BE2C (cell line): Measurements from ENCODE around the gene KCNG3. TPM values are rescaled to one million over a fixed set of nuclear protein-coding genes. Genes with fewer than 3 reads are reported as not detected.

Experiments
- DNase-seq: peaks from one replicate; pipeline ENCODE4 v3.0.0-alpha.2; 2020
- H3K27me3 ChIP-seq: fragments of 250-450 bp; sonication (Bioruptor Pico); 2 replicates; pipeline ENCODE4 v1.5.1; 2020; ENCODE audit warnings: mild to moderate bottlenecking
- H3K36me3 ChIP-seq: fragments of 250-450 bp; sonication (Bioruptor Pico); 2 replicates; pipeline ENCODE4 v1.5.1; 2020; ENCODE audit warnings: mild to moderate bottlenecking
- H3K4me1 ChIP-seq: fragments of 250-450 bp; sonication (Bioruptor Pico); 2 replicates; pipeline ENCODE4 v1.5.1; 2020
- H3K4me3 ChIP-seq: 2 replicates; pipeline ENCODE4 v1.5.1; 2011; ENCODE audit warnings: low read depth, low read length
- H3K9me3 ChIP-seq: fragments of 250-450 bp; sonication (Bioruptor Pico); 2 replicates; pipeline ENCODE4 v1.5.1; 2020
- polyA plus RNA-seq: library from polyadenylated mRNA; unstranded; fragments of >200 nt; gene quantifications from one replicate; pipeline ENCODE4 v1.2.1, GENCODE V29; 2012; ENCODE audit warnings: low read depth, missing spikeins; ENCODE audit not compliant: insufficient read length, insufficient read depth
- TF ChIP-seq, protein P1 (sequence below): IDR thresholded peaks from 2 replicates; pipeline ENCODE4 v1.5.1; 2012; ENCODE audit warnings: mild to moderate bottlenecking, low read depth, low read length

Gene KCNG3, protein sequence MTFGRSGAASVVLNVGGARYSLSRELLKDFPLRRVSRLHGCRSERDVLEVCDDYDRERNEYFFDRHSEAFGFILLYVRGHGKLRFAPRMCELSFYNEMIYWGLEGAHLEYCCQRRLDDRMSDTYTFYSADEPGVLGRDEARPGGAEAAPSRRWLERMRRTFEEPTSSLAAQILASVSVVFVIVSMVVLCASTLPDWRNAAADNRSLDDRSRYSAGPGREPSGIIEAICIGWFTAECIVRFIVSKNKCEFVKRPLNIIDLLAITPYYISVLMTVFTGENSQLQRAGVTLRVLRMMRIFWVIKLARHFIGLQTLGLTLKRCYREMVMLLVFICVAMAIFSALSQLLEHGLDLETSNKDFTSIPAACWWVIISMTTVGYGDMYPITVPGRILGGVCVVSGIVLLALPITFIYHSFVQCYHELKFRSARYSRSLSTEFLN
- polyA plus RNA-seq, result not detected

DNA sequence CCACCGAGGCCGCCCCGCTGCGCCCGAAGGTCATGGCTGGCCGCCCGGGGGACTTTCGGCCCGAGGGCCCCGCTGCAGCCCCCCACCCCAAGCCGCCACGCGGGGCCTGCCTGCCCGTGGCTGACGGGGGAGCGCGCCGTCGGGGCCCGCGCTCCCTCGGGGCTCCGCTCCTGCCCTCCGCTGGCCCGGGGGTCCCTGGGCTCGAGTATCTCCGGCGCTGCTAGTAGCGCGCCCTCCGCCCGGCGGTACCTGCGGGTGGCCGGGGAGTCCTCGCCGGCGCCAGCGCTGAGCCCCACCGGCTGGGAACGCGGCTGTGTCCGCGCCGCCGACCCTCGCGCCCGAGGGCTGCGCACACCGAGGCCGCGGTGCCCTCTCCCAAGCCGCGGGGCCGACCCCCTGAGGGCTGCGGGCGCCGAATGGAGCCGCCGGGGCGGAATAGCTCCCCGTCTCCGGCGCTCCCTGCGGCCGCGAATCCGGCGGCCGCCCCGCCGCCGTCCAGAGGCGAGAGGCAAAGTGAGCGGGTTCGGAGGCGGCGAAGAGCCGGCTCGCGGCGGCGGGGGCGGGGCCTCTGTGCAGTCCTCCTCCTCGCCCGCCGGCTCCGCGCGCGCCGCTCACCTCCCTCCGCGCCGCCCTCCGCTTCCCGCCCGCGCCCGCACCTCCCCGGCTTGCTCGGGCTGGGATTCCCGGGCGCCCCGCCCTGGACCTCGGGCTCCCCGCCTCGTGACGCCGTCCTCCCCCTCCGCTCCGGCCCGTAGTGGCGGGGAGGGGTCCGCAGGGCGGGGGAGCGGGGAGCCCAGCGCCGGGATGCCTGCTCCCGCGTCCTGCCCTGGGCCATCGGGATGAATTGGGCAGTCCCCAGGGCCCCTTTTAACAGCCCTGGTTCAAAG lies at the start of gene KCNG3:
KCNG3 (minus strand) TSS at position 515 of the 887 bp plus-strand sequence; CDS start at position 34, 481 bp downstream.
- Histone ChIP-seq H3K27me3 (peaks cover 5% of the 10 kb centered on the region; the same call in 1 of the 2 replicates), H3K9me3 (no peaks in the 10 kb centered on the region), H3K36me3 (no peaks in the 10 kb centered on the region), H3K4me3 (peak within 1 kb of the TSS; percentile 78), H3K4me1 (no peaks in the 10 kb centered on the region)
- DNase-seq, result peak; percentile 86
- TF ChIP-seq, protein P1, sequence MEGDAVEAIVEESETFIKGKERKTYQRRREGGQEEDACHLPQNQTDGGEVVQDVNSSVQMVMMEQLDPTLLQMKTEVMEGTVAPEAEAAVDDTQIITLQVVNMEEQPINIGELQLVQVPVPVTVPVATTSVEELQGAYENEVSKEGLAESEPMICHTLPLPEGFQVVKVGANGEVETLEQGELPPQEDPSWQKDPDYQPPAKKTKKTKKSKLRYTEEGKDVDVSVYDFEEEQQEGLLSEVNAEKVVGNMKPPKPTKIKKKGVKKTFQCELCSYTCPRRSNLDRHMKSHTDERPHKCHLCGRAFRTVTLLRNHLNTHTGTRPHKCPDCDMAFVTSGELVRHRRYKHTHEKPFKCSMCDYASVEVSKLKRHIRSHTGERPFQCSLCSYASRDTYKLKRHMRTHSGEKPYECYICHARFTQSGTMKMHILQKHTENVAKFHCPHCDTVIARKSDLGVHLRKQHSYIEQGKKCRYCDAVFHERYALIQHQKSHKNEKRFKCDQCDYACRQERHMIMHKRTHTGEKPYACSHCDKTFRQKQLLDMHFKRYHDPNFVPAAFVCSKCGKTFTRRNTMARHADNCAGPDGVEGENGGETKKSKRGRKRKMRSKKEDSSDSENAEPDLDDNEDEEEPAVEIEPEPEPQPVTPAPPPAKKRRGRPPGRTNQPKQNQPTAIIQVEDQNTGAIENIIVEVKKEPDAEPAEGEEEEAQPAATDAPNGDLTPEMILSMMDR, result no peak

- TF ChIP-seq, protein P1, result no peak
- H3K4me3 ChIP-seq, result no peak overlapping the region
Measured at GRCh38 chr2:42542871-42543270, 49.1 kb upstream of the KCNG3 start.

GRCh38 chr2:42537493-42537892 lies 43.7 kb upstream of the KCNG3 start:
- H3K9me3 ChIP-seq, result no peaks in the 10 kb centered on the region
- no peaks in the 10 kb centered on the region for H3K36me3 ChIP-seq
- no peak for DNase-seq
- no peaks in the 10 kb centered on the region for H3K27me3 ChIP-seq
- TF ChIP-seq, protein P1, result no peak
- H3K4me1 ChIP-seq, result no peaks in the 10 kb centered on the region
- no peak overlapping the region for H3K4me3 ChIP-seq

More at GRCh38 chr2:42542871-42543270, 49.1 kb upstream of the KCNG3 start:
- H3K9me3 ChIP-seq, result no peaks in the 10 kb centered on the region
- no peaks in the 10 kb centered on the region for H3K27me3 ChIP-seq
- no peak for DNase-seq
- no peaks in the 10 kb centered on the region for H3K36me3 ChIP-seq
- H3K4me1 ChIP-seq, result peaks cover 6% of the 10 kb centered on the region; the same call in 1 of the 2 replicates

DNA sequence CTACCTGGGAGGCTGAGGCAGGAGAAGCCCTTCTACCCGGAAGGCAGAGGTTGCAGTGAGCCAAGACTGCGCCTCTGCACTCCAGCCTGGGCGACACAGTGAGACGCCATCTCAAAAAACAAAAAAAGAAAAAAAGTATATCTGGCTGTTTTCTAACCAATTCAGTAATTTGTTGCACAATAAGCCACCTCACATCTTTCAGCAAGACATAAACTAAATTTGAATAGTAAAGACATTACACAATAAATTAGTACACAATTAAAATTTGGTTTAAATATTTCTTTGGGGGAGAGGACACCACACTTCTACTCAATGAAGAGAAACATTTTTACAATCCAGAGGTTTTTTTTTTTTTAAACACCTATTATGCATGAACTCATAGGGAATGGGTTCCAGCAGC lies 38.6 kb upstream of the KCNG3 start:
- Histone ChIP-seq H3K9me3 (no peaks in the 10 kb centered on the region), H3K4me3 (no peak overlapping the region)

GRCh38 chr2:42523341-42523740 lies 29.6 kb upstream of the KCNG3 start:
- TF ChIP-seq, protein P1, result no peak
- no peaks in the 10 kb centered on the region for H3K27me3 ChIP-seq
- no peak overlapping the region for H3K4me3 ChIP-seq
- H3K9me3 ChIP-seq, result no peaks in the 10 kb centered on the region
- no peaks in the 10 kb centered on the region for H3K4me1 ChIP-seq
- DNase-seq, result no peak
- no peaks in the 10 kb centered on the region for H3K36me3 ChIP-seq

More for the DNA sequence above, 38.6 kb upstream of the KCNG3 start:
- Histone ChIP-seq H3K4me1 (no peaks in the 10 kb centered on the region), H3K27me3 (no peaks in the 10 kb centered on the region), H3K36me3 (no peaks in the 10 kb centered on the region)
- TF ChIP-seq, protein P1, result no peak
- DNase-seq, result no peak
